Ovary (tissue), 9 donors: ENCODE data around the gene TFF1. TPM values are rescaled to one million over a fixed set of nuclear protein-coding genes. Genes with fewer than 3 reads are reported as not detected.

Source experiments
- DNase-seq, 5 donors: peaks; one replicate each; pipeline ENCODE4 v3.0.0-alpha.2; 2019 to 2020
- H3K27ac ChIP-seq, 2 donors: fragments of 200-600 bp; one replicate each; pipeline versions ENCODE4 v1.5.1 to v1.8.0; 2019 to 2022
- H3K27me3 ChIP-seq: fragments of 200-600 bp; one replicate; pipeline ENCODE4 v1.8.0; 2022
- H3K36me3 ChIP-seq: fragments of 200-600 bp; sonication (generic); one replicate; pipeline ENCODE4 v1.5.1; 2019
- H3K4me1 ChIP-seq: one replicate; pipeline ENCODE4 v1.8.1; 2013; ENCODE audit warnings: mild to moderate bottlenecking, moderate library complexity; ENCODE audit not compliant: insufficient read depth
- H3K4me3 ChIP-seq: fragments of 200-600 bp; sonication (generic); one replicate; pipeline ENCODE4 v1.5.1; 2017
- H3K9me3 ChIP-seq, 2 donors: fragments of 200-600 bp in 1 of 2; sonication (generic) in 1 of 2; one replicate each; pipeline versions ENCODE4 v1.5.1 to v1.8.1; 2013 to 2019; ENCODE audit warnings: mild to moderate bottlenecking in 1 of 2, moderate library complexity in 1 of 2
- EP300 ChIP-seq: sonication (generic); formaldehyde crosslinking; IDR thresholded peaks from one replicate; pipeline ENCODE4 v1.6.1; 2017; ENCODE audit warnings: antibody characterized with exemption
- POLR2A ChIP-seq: fragments of 450-650 bp; IDR thresholded peaks from one replicate; pipeline ENCODE4 v1.6.1; 2017; ENCODE audit warnings: antibody characterized with exemption, mild to moderate bottlenecking, moderate library complexity
- whole genome bisulfite sequencing, 3 donors: extraction: QIAGEN DNeasy Blood & Tissue Kit in 1 of 3; methylation state at CpG; one replicate each; pipeline versions ENCODE4 v1.1.5 to v1.1.7; 2013 to 2017; 5-methylcytosine and 5-hydroxymethylcytosine counted together
- intact Hi-C, 4 donors: fragments of 100-400 bp; cut with DNase I; formaldehyde crosslinking; loops; one replicate each; pipeline versions ENCODE4 v1.11.0 to v1.15.1; 2022 to 2023
- polyA plus RNA-seq, 2 donors: library from polyadenylated mRNA; stranded (reverse); fragments of 200-250 nt in 1 of 2; fragments of 350-450 nt in 1 of 2; fragmentation: Illumina TruSeq in 1 of 2; extraction: RNeasy Lipid Tissue Mini Kit (QIAGEN cat#74804) in 1 of 2; gene quantifications; one replicate each; pipeline ENCODE4 v1.2.3, GENCODE V29; 2013 to 2014
- total RNA-seq, 7 donors: library from RNA; depleted of rRNA in 2 of 7; stranded (reverse); fragments of >200 nt in 2 of 7; fragmentation: NEBNext Ultra II Directional in 3 of 7; extraction: Animal tissue kit (Norgen Biotek cat#: 25700) in 3 of 7; gene quantifications; one replicate each; pipeline versions ENCODE4 v1.1.0 to v1.2.4, GENCODE V29; 2016 to 2023
- TF ChIP-seq, protein P1 (sequence below), 3 donors: fragments of 450-650 bp in 2 of 3; fragments of 200-600 bp in 1 of 3; IDR thresholded peaks; one replicate each; pipeline versions ENCODE4 v1.5.1 to v1.8.0; 2016 to 2022; ENCODE audit warnings: antibody characterized with exemption in 3 of 3, mild to moderate bottlenecking in 1 of 3
- donor health status: DM: no; HTN: no; CAD: no; lungs with moderate emphysema.
- donor health status: DM: no; HTN: no; CAD: no.
- donor health status: Bipolar disorder and iron deficiency.
- donor health status: DM: yes; HTN: yes; CAD: no.
- donor health status: DM: no; HTN: no; CAD: no.
- donor health status: DM: yes; HTN: yes; CAD: no.

The TFF1 gene
- total and polyA plus RNA-seq, 9 donors: 1.4 TPM; not detected in 8

DNA sequence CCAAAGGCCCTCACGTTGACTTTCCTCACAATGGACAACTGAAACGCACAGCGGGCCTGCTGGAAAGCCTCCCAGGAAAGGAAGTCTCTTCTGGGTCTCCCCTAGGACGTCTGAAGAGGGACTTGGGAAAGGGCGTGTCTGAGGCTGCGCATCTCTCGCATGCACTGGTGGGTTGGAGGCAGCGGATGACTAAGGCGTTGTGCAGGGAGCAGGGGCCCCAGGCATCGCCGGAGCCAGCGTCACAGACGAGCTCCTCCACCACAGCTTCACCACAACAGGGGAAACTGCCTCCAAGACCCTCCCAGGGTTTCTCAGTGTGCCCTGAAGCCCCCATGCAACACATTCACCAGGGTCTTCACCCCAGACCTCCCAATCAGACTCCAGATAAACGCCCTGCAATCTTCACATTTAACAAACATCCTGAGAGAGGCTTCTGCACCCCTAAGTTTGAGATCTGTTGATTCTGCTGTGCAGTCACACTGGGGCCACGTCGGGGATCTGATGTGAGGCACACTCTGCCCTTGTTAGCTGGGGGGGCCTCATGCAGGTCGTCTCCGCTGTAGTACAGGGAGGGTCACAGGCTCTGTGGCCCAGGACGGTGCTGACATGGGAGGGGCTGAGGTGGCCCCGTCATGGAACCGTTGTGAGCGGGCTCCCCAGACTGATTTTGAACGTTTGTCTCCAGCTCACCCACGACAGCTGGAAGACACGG, 7.0 kb upstream of the TFF1 start:
- H3K27me3 ChIP-seq: no peaks in the 10 kb centered on the region
- TF ChIP-seq EP300 (no peak), POLR2A (no peak)
- TF ChIP-seq, protein P1, sequence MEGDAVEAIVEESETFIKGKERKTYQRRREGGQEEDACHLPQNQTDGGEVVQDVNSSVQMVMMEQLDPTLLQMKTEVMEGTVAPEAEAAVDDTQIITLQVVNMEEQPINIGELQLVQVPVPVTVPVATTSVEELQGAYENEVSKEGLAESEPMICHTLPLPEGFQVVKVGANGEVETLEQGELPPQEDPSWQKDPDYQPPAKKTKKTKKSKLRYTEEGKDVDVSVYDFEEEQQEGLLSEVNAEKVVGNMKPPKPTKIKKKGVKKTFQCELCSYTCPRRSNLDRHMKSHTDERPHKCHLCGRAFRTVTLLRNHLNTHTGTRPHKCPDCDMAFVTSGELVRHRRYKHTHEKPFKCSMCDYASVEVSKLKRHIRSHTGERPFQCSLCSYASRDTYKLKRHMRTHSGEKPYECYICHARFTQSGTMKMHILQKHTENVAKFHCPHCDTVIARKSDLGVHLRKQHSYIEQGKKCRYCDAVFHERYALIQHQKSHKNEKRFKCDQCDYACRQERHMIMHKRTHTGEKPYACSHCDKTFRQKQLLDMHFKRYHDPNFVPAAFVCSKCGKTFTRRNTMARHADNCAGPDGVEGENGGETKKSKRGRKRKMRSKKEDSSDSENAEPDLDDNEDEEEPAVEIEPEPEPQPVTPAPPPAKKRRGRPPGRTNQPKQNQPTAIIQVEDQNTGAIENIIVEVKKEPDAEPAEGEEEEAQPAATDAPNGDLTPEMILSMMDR (IDR thresholded peaks at IDR 0.05): no peak
- WGBS, 3 donors: 75 to 80% (median 77%) methylated on average over 25 of the region's 25 CpGs
- no peak overlapping the region for H3K27ac ChIP-seq
- H3K9me3 ChIP-seq: no peaks in the 10 kb centered on the region
- no peak for DNase-seq
- no peaks in the 10 kb centered on the region for H3K36me3 ChIP-seq
- no peak overlapping the region for H3K4me3 ChIP-seq
- intact Hi-C loops: no loop called here
- H3K4me1 ChIP-seq: no peaks in the 10 kb centered on the region

DNA sequence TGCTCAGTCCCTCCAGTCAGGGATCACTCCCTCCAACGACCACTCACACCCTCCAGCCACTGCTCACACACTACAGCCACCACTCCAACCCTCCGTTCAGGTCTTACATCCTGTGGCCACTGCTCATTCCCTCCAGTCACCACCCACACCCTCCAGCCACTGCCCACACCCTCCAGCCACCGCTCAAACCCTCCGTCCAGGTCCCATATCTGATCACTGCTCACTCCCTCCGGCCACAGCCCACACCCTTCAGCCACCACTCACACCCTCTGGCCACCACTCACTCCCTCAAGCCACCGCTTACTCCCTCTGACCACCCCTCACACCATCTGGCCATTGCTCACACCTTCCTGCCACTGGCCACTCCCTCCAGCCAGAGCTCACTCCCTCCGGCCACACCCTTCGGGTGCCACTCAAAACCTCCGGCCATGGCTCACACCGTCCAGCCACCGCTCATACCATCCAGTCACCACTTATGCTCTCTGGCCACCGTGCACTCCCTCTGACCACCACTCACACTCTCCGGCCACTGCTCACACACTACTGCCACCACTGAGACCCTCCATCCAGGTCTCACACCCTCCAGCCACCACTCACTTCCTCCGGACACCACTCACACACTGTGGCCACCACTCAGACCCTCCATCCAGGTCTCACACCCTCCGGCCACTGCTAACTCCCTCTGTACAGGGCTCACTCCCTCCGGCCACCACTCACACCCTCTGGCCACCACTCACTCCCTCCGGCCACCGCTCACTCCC, 4.7 kb upstream of the TFF1 start:
- TF ChIP-seq POLR2A (no peak), EP300 (no peak)
- TF ChIP-seq, protein P1 (IDR thresholded peaks at IDR 0.05): no peak
- intact Hi-C loops: no loop called here
- no peak overlapping the region for H3K4me3 ChIP-seq
- no peak overlapping the region for H3K27ac ChIP-seq
- no peak for DNase-seq
- H3K27me3 ChIP-seq: no peaks in the 10 kb centered on the region
- no peaks in the 10 kb centered on the region for H3K9me3 ChIP-seq
- no peaks in the 10 kb centered on the region for H3K4me1 ChIP-seq
- no peaks in the 10 kb centered on the region for H3K36me3 ChIP-seq
- WGBS, 3 donors: 78 to 79% (median 79%) methylated on average over 18 of the region's 18 CpGs

DNA sequence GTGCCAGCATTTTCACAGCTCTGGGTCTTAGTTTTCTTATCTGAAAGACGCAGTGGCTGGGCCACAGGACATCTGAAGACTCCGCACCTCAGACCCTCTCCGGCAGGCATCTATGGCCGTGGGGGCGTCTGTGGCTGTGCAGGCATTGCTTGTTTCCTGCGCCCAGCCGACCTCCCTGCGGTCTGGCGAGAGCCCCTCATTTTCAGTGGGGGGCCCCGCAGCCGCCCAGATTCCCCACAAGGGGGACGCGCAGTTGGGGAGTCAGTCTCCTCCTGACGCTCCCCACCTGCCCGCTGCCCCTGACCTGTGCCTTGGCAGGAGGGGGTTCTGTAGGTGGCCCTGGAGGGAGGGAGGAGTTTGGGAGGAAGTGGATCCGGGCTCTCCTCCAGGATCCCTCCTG, 3.5 kb upstream of the TFF1 start:
- Histone ChIP-seq H3K4me3 (no peak overlapping the region), H3K36me3 (no peaks in the 10 kb centered on the region), H3K27ac (no peak overlapping the region), H3K27me3 (no peaks in the 10 kb centered on the region), H3K9me3 (no peaks in the 10 kb centered on the region), H3K4me1 (no peaks in the 10 kb centered on the region)
- TF ChIP-seq POLR2A (no peak), EP300 (no peak)
- TF ChIP-seq, protein P1 (IDR thresholded peaks at IDR 0.05): no peak
- intact Hi-C loops: no loop called here
- 25 to 41% (median 36%) methylated on average over 11 to 16 of the region's 16 CpGs for WGBS, 3 donors
- no peak for DNase-seq

GRCh38 chr21:42367367-42368165, 1.2 kb upstream of the TFF1 start:
- no peaks in the 10 kb centered on the region for H3K36me3 ChIP-seq
- H3K27ac ChIP-seq: no peak overlapping the region
- 87 to 88% (median 87%) methylated on average over 14 of the region's 14 CpGs for WGBS, 3 donors
- DNase-seq: no peak
- no peaks in the 10 kb centered on the region for H3K4me1 ChIP-seq
- H3K4me3 ChIP-seq: no peak overlapping the region
- H3K27me3 ChIP-seq: no peaks in the 10 kb centered on the region
- intact Hi-C loops: no loop called here
- TF ChIP-seq, protein P1 (IDR thresholded peaks at IDR 0.05): no peak
- TF ChIP-seq EP300: no peak
- no peak for TF ChIP-seq POLR2A
- no peaks in the 10 kb centered on the region for H3K9me3 ChIP-seq
